ENCODE measurements around the gene LRRC46.

GRCh38 chr17:47860386-47860785, 28.9 kb downstream of the LRRC46 start:
- no peak for TF ChIP-seq POLR2A (IDR thresholded peaks at IDR 0.05)
- TF ChIP-seq POLR2AphosphoS5 (IDR thresholded peaks at IDR 0.05): no peak

Measured in spleen (tissue), 3 donors.